Vagina (tissue), 2 donors: ENCODE data around the gene FGF3.

Source experiments
- CTCF ChIP-seq, 3 experiments: fragments of 450-650 bp in 2 of 3; fragments of 200-600 bp in 1 of 3; sonication (generic) in 1 of 3; IDR thresholded peaks; one replicate each; pipeline ENCODE4 v1.5.1; 2017 to 2019; ENCODE audit warnings: antibody characterized with exemption in 3 of 3, mild to moderate bottlenecking in 2 of 3, moderate library complexity in 2 of 3
- POLR2A ChIP-seq, 2 donors: fragments of 450-650 bp; IDR thresholded peaks; one replicate each; pipeline ENCODE4 v1.6.1; 2017; ENCODE audit warnings: antibody characterized with exemption in 2 of 2, mild to moderate bottlenecking in 2 of 2, moderate library complexity in 2 of 2
- POLR2AphosphoS5 ChIP-seq, 2 donors: sonication (generic); formaldehyde crosslinking; IDR thresholded peaks; one replicate each; pipeline ENCODE4 v1.9.0; 2017; ENCODE audit warnings: antibody characterized with exemption in 2 of 2, mild to moderate bottlenecking in 2 of 2, low read depth in 1 of 2; ENCODE audit not compliant: insufficient read depth in 1 of 2

GRCh38 chr11:69867076-69868005, 48.1 kb upstream of the FGF3 start:
- TF ChIP-seq CTCF (IDR thresholded peaks at IDR 0.05), result no peak
- TF ChIP-seq POLR2AphosphoS5 (IDR thresholded peaks at IDR 0.05; ENCODE audit: insufficient read depth in 1 of 2, low read depth in 1 of 2), result no peak
- no peak for TF ChIP-seq POLR2A (IDR thresholded peaks at IDR 0.05)
